GM12878 (cell line): Measurements from ENCODE around the gene FLAD1. TPM values are rescaled to one million over a fixed set of nuclear protein-coding genes. Genes with fewer than 3 reads are reported as not detected.

Source experiments
- ATAC-seq: fragments of 200-7000 bp; cut with Tn5 transposase; 3 replicates; pipeline ENCODE4 v1.9.1; 2020; ENCODE audit warnings: mild to moderate bottlenecking, moderate library complexity
- BruUV-seq: library from RNA; stranded (reverse); fragments of 400-500 nt; replicated peaks from 2 replicates; lab custom pipeline; 2021; lab: Mats Ljungman, UMichigan
- CTCF ChIA-PET: fragments of 300-600 bp; sonication (Branson Sonifier 250); formaldehyde crosslinking; extraction: SDS; loops from one replicate; lab custom pipeline; 2021; ENCODE audit warnings: inconsistent platforms; lab: Yijun Ruan, JAX
- POLR2A ChIA-PET: fragments of 350-600 bp; formaldehyde crosslinking; extraction: SDS; loops from one replicate; lab custom pipeline; 2021; ENCODE audit warnings: inconsistent platforms; lab: Charles Lee
- RAD21 ChIA-PET: fragments of 300-600 bp; sonication (Branson Sonifier 250); formaldehyde crosslinking; loops from one replicate; lab custom pipeline; 2023; ENCODE audit warnings: antibody characterized with exemption; ENCODE audit not compliant: unreplicated experiment; lab: Charles Lee
- SMC1A ChIA-PET: fragments of 300-600 bp; sonication (Branson Sonifier 250); formaldehyde crosslinking; loops from one replicate; lab custom pipeline; 2023; ENCODE audit not compliant: unreplicated experiment, uncharacterized antibody; lab: Charles Lee
- DNase-seq: peaks from one replicate; pipeline ENCODE4 v3.0.0-alpha.2; 2011; ENCODE audit warnings: low read depth, low spot score
- FAIRE-seq: peaks from 3 replicates; lab custom pipeline; 2011; peaks lifted over from hg19 to GRCh38; lab: Jason Lieb, UNC
- H2AFZ ChIP-seq: 2 replicates; pipeline ENCODE4 v1.6.0; 2011; ENCODE audit warnings: low read depth, low read length, control low read depth; ENCODE audit not compliant: control insufficient read depth
- H3K27ac ChIP-seq: 2 replicates; pipeline ENCODE4 v1.5.1; 2011; ENCODE audit warnings: control low read depth; ENCODE audit not compliant: control insufficient read depth, insufficient read depth
- H3K27me3 ChIP-seq, 2 experiments: replicated peaks in 1 of 2; 2 replicates each; pipeline versions ENCODE4 v1.6.0 to v1.6.1; 2011; ENCODE audit warnings: low read length in 1 of 2; ENCODE audit not compliant: control insufficient read depth in 2 of 2, insufficient read depth in 2 of 2
- H3K36me3 ChIP-seq, 2 experiments: 2 replicates each; pipeline ENCODE4 v1.5.1; 2011; ENCODE audit warnings: low read length in 1 of 2; ENCODE audit not compliant: control insufficient read depth in 2 of 2, insufficient read depth in 2 of 2
- H3K4me1 ChIP-seq: 2 replicates; pipeline ENCODE4 v1.6.1; 2011; ENCODE audit warnings: mild to moderate bottlenecking, low read length, moderate library complexity, mixed read lengths; ENCODE audit not compliant: control insufficient read depth, insufficient read depth
- H3K4me2 ChIP-seq: 2 replicates; pipeline ENCODE4 v1.6.0; 2011; ENCODE audit warnings: control low read depth; ENCODE audit not compliant: control insufficient read depth, insufficient read depth
- H3K4me3 ChIP-seq: fragments of 200-600 bp; sonication (generic); 2 replicates; pipeline ENCODE4 v1.5.1; 2016
- H3K79me2 ChIP-seq: 2 replicates; pipeline ENCODE4 v1.6.0; 2011; ENCODE audit warnings: low read length; ENCODE audit not compliant: control insufficient read depth, insufficient read depth
- H3K9ac ChIP-seq: 2 replicates; pipeline ENCODE4 v1.8.0; 2011; ENCODE audit warnings: low read length, control low read depth, mixed read lengths; ENCODE audit not compliant: control insufficient read depth, insufficient read depth
- H3K9me3 ChIP-seq: replicated peaks from 3 replicates; pipeline ENCODE4 v1.5.1; 2011; ENCODE audit warnings: mild to moderate bottlenecking, low read length; ENCODE audit not compliant: control insufficient read depth, insufficient read depth
- H4K20me1 ChIP-seq: 2 replicates; pipeline ENCODE4 v1.6.0; 2011; ENCODE audit not compliant: control insufficient read depth, insufficient read depth
- CHD2 ChIP-seq: IDR thresholded peaks from 2 replicates; pipeline ENCODE4 v1.6.1; 2011; ENCODE audit warnings: low read depth, low read length, improper control_type of control experiment, borderline replicate concordance
- CREB1 ChIP-seq: IDR thresholded peaks from 2 replicates; pipeline ENCODE4 v1.6.1; 2012; ENCODE audit warnings: low read depth, mild to moderate bottlenecking, inconsistent platforms
- EGR1 ChIP-seq, 2 experiments: IDR thresholded peaks; 1 replicate in 1 of 2; 2 replicates in 1 of 2; pipeline ENCODE4 v1.6.1; 2011 to 2012; ENCODE audit warnings: low read depth in 2 of 2, low read length in 2 of 2, borderline replicate concordance in 1 of 2, mild to moderate bottlenecking in 1 of 2, moderate library complexity in 1 of 2
- ETV6 ChIP-seq, 2 experiments: fragments of 450-650 bp in 1 of 2; IDR thresholded peaks in 1 of 2; conservative IDR thresholded peaks in 1 of 2; 2 replicates each; pipeline ENCODE4 v1.6.1; 2014; ENCODE audit warnings: antibody characterized with exemption in 1 of 2, borderline replicate concordance in 1 of 2, low read depth in 1 of 2, mild to moderate bottlenecking in 1 of 2, moderate library complexity in 1 of 2
- GABPA ChIP-seq: IDR thresholded peaks from 2 replicates; pipeline ENCODE4 v1.6.1; 2014; ENCODE audit warnings: antibody characterized with exemption, low read depth, mild to moderate bottlenecking, inconsistent platforms
- KAT2A ChIP-seq: conservative IDR thresholded peaks from 2 replicates; pipeline ENCODE4 v1.6.1; 2011; ENCODE audit warnings: low read depth, low read length; ENCODE audit not compliant: control insufficient read depth
- MEF2B ChIP-seq: fragments of 450-650 bp; IDR thresholded peaks from 2 replicates; pipeline ENCODE4 v1.6.1; 2018; ENCODE audit warnings: mild to moderate bottlenecking, moderate library complexity; ENCODE audit not compliant: partially characterized antibody, poor library complexity, severe bottlenecking
- NFIC ChIP-seq: IDR thresholded peaks from 2 replicates; pipeline ENCODE4 v1.6.1; 2012; ENCODE audit warnings: low read depth, mild to moderate bottlenecking, inconsistent platforms, low read length, moderate library complexity
- NRF1 ChIP-seq: conservative IDR thresholded peaks from 2 replicates; pipeline ENCODE4 v1.6.1; 2011; ENCODE audit warnings: mild to moderate bottlenecking, low read depth, low read length, improper control_type of control experiment
- RAD51 ChIP-seq: fragments of 450-650 bp; IDR thresholded peaks from 2 replicates; pipeline ENCODE4 v1.6.1; 2016; ENCODE audit warnings: moderate library complexity, mild to moderate bottlenecking, inconsistent platforms
- SMAD5 ChIP-seq: IDR thresholded peaks from 2 replicates; pipeline ENCODE4 v1.6.1; 2016; ENCODE audit warnings: antibody characterized with exemption, low read depth
- SREBF2 ChIP-seq: IDR thresholded peaks from 2 replicates; pipeline ENCODE4 v1.6.1; 2012; ENCODE audit warnings: mild to moderate bottlenecking, low read length
- WGBS: methylation state at CpG from one replicate; pipeline ENCODE4 v1.1.6; 2016; ENCODE audit warnings: low lambda C conversion rate; ENCODE audit not compliant: insufficient replicate concordance, insufficient coverage; ENCODE audit errors: missing lambda C conversion rate; 5-methylcytosine and 5-hydroxymethylcytosine counted together
- in situ Hi-C: fragments of 300-500 bp; cut with MboI; formaldehyde crosslinking; loops from 9 replicates; pipeline ENCODE4 v1.14.3; 2018; ENCODE audit warnings: mixed read lengths
- intact Hi-C: fragments of 100-400 bp; cut with micrococcal nuclease; formaldehyde crosslinking; loops from one replicate; pipeline ENCODE4 v1.14.2; 2022; ENCODE audit not compliant: unreplicated experiment
- polyA plus RNA-seq, 11 experiments: library from polyadenylated mRNA; depleted of rRNA in 4 of 11; unstranded in 6 of 11; stranded (reverse) in 5 of 11; fragments of >200 nt; fragmentation: Nextera tagmentation in 4 of 11; fragmentation: Illumina TruSeq in 1 of 11; extraction: Ambion mirVana in 4 of 11; extraction: Trizol in 1 of 11; gene quantifications; 1 replicate in 1 of 11; 2 replicates in 10 of 11; pipeline versions ENCODE4 v1.2.1 to v1.2.3, GENCODE V29; 2011 to 2016; ENCODE audit warnings: inconsistent platforms in 2 of 11, missing spikeins in 2 of 11, low read depth in 1 of 11
- total RNA-seq, 4 experiments: library from RNA; depleted of rRNA in 3 of 4; stranded (reverse); fragments of >200 nt in 3 of 4; fragmentation: Illumina TruSeq in 1 of 4; extraction: Trizol in 1 of 4; gene quantifications; 2 replicates each; pipeline versions ENCODE4 v1.2.1 to v1.2.3, GENCODE V29; 2013 to 2021
- TF ChIP-seq, protein P1 (sequence below): fragments of 450-650 bp; IDR thresholded peaks from 2 replicates; pipeline ENCODE4 v1.6.1; 2017; ENCODE audit warnings: borderline replicate concordance
- TF ChIP-seq, protein P2 (sequence below): fragments of 450-650 bp; formaldehyde crosslinking; IDR thresholded peaks from 2 replicates; pipeline ENCODE4 v1.4.0; 2022; ENCODE audit warnings: mild to moderate bottlenecking, moderate library complexity
- TF ChIP-seq, protein P3 (sequence below): fragments of 450-650 bp; IDR thresholded peaks from 2 replicates; pipeline ENCODE4 v1.6.1; 2014; ENCODE audit warnings: mild to moderate bottlenecking

Gene FLAD1
- total and polyA plus RNA-seq, 10 of the 15 experiments (the other 5 are each of a cell fraction or from before 2014, with no cell fraction given), result 22.9 to 93.4 (median 56.6) TPM

DNA sequence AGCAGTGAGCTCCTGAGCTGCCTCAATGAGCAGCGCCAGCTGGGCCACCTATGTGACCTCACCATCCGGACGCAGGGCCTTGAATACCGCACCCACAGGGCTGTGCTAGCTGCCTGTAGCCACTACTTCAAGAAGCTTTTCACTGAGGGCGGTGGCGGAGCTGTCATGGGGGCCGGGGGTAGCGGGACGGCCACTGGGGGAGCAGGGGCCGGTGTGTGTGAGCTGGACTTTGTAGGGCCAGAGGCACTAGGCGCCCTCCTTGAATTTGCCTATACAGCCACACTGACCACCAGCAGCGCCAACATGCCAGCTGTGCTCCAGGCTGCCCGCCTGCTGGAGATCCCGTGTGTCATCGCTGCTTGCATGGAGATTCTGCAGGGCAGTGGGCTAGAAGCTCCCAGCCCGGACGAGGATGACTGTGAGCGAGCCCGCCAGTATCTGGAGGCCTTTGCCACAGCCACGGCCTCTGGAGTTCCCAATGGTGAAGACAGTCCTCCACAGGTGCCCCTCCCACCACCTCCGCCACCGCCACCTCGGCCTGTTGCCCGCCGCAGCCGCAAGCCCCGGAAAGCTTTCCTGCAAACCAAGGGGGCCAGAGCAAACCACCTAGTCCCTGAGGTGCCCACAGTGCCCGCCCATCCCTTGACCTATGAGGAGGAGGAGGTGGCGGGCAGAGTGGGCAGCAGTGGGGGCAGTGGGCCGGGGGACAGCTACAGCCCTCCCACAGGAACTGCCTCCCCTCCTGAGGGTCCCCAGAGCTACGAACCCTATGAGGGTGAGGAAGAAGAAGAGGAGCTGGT lies 31.8 kb downstream of the FLAD1 start:
- H3K27ac ChIP-seq, result no peak overlapping the region
- ChIA-PET CTCF (interaction anchor here (1.0 to 3.1 kb wide), 2 partner anchors 32 to 70 kb away, joined by 3 to 22 read pairs; partner anchors contain the start of gene FLAD1), POLR2A (no interaction called here), SMC1A (interaction anchor here (0.9 to 2.8 kb wide), 5 partner anchors 15 to 455 kb away, joined by 3 to 14 read pairs (median 4); no protein-coding TSS in a partner anchor), RAD21 (interaction anchor here (1.0 to 1.3 kb wide), 2 partner anchors 11 to 16 kb away, joined by 3 to 4 read pairs; no protein-coding TSS in a partner anchor)
- DNase-seq (no peak), FAIRE-seq (no peak), ATAC-seq (no peak)
- intact Hi-C loops (no loop called here), in situ Hi-C loops (no loop called here)
- H3K27me3 ChIP-seq, result no peaks in the 10 kb centered on the region
- no peak overlapping the region for H3K4me3 ChIP-seq
- H3K36me3 ChIP-seq, result peaks cover 0 to 22% of the 10 kb centered on the region in 2 experiments; a peak in 3 of 4 replicates
- TF ChIP-seq, protein P1, sequence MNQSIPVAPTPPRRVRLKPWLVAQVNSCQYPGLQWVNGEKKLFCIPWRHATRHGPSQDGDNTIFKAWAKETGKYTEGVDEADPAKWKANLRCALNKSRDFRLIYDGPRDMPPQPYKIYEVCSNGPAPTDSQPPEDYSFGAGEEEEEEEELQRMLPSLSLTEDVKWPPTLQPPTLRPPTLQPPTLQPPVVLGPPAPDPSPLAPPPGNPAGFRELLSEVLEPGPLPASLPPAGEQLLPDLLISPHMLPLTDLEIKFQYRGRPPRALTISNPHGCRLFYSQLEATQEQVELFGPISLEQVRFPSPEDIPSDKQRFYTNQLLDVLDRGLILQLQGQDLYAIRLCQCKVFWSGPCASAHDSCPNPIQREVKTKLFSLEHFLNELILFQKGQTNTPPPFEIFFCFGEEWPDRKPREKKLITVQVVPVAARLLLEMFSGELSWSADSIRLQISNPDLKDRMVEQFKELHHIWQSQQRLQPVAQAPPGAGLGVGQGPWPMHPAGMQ, result no peak
- TF ChIP-seq MEF2B (no peak), SMAD5 (no peak), NFIC (no peak), RAD51 (no peak), CHD2 (no peak), KAT2A (no peak), ETV6 (conservative IDR thresholded peaks at IDR 0.05 in 1 of 2, IDR thresholded peaks at IDR 0.05 in 1 of 2; ENCODE audit: borderline replicate concordance in 1 of 2, low read depth in 1 of 2) (no peak), GABPA (no peak), EGR1 (IDR thresholded peaks at IDR 0.05; ENCODE audit: borderline replicate concordance in 1 of 2, low read depth in 2 of 2, low read length in 2 of 2) (no peak), SREBF2 (no peak), NRF1 (no peak), CREB1 (no peak)
- TF ChIP-seq, protein P2, sequence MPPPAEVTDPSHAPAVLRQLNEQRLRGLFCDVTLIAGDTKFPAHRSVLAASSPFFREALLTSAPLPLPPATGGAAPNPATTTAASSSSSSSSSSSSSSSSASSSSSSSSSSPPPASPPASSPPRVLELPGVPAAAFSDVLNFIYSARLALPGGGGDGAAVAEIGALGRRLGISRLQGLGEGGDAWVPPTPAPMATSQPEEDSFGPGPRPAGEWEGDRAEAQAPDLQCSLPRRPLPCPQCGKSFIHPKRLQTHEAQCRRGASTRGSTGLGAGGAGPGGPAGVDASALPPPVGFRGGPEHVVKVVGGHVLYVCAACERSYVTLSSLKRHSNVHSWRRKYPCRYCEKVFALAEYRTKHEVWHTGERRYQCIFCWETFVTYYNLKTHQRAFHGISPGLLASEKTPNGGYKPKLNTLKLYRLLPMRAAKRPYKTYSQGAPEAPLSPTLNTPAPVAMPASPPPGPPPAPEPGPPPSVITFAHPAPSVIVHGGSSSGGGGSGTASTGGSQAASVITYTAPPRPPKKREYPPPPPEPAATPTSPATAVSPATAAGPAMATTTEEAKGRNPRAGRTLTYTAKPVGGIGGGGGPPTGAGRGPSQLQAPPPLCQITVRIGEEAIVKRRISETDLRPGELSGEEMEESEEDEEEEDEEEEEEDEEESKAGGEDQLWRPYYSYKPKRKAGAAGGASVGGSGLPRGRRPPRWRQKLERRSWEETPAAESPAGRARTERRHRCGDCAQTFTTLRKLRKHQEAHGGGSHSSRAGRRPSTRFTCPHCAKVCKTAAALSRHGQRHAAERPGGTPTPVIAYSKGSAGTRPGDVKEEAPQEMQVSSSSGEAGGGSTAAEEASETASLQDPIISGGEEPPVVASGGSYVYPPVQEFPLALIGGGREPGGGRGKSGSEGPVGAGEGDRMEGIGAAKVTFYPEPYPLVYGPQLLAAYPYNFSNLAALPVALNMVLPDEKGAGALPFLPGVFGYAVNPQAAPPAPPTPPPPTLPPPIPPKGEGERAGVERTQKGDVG (CRISPR knock-in tag), result no peak
- TF ChIP-seq, protein P3, sequence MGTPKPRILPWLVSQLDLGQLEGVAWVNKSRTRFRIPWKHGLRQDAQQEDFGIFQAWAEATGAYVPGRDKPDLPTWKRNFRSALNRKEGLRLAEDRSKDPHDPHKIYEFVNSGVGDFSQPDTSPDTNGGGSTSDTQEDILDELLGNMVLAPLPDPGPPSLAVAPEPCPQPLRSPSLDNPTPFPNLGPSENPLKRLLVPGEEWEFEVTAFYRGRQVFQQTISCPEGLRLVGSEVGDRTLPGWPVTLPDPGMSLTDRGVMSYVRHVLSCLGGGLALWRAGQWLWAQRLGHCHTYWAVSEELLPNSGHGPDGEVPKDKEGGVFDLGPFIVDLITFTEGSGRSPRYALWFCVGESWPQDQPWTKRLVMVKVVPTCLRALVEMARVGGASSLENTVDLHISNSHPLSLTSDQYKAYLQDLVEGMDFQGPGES, result no peak
- no peaks in the 10 kb centered on the region for H3K9me3 ChIP-seq
- H2AFZ ChIP-seq, result no peak overlapping the region
- H3K9ac ChIP-seq, result no peak overlapping the region
- no TSS peak for BruUV-seq
- no peak overlapping the region for H3K4me2 ChIP-seq
- peaks cover 32% of the 10 kb centered on the region for H3K4me1 ChIP-seq
- H4K20me1 ChIP-seq, result no peaks in the 10 kb centered on the region
- H3K79me2 ChIP-seq, result peaks cover under 1% of the 10 kb centered on the region
- WGBS, result 97% methylated on average over 30 of the region's 31 CpGs
